Esophagus squamous epithelium (tissue), 4 donors: Measurements from ENCODE around the gene SLC28A1.

ENCODE experiments used
- CTCF ChIP-seq, 6 experiments: fragments of 450-650 bp in 4 of 6; fragments of 200-600 bp in 2 of 6; sonication (generic) in 2 of 6; IDR thresholded peaks; one replicate each; pipeline ENCODE4 v1.5.1; 2016 to 2019; ENCODE audit warnings: antibody characterized with exemption in 6 of 6, mild to moderate bottlenecking in 4 of 6, moderate library complexity in 4 of 6
- POLR2A ChIP-seq, 4 donors: fragments of 450-650 bp; IDR thresholded peaks; one replicate each; pipeline ENCODE4 v1.6.1; 2017; ENCODE audit warnings: antibody characterized with exemption in 4 of 4, mild to moderate bottlenecking in 4 of 4, moderate library complexity in 3 of 4

- no peak for TF ChIP-seq CTCF (IDR thresholded peaks at IDR 0.05)
- TF ChIP-seq POLR2A (IDR thresholded peaks at IDR 0.05) = no peak
Observed at GRCh38 chr15:84886211-84886983, 1.9 kb downstream of the SLC28A1 start.
